Spleen (tissue), 11 donors: ENCODE results near the gene SHISAL2A. TPM values are rescaled to one million over a fixed set of nuclear protein-coding genes. Genes with fewer than 3 reads are reported as not detected.

Source experiments
- DNase-seq: peaks from one replicate; pipeline ENCODE4 v3.0.0-alpha.2; 2020
- H3K27ac ChIP-seq, 8 donors: fragments of 200-600 bp; sonication (generic) in 7 of 8; 1 replicate in 4 of 8; 2 replicates in 4 of 8; pipeline versions ENCODE4 v1.5.0 to v1.8.0; 2016 to 2021; ENCODE audit warnings: inconsistent platforms in 4 of 8, mild to moderate bottlenecking in 4 of 8, moderate library complexity in 1 of 8
- H3K27me3 ChIP-seq, 7 donors: fragments of 200-600 bp; sonication (generic) in 6 of 7; replicated peaks in 1 of 7; 1 replicate in 4 of 7; 2 replicates in 3 of 7; pipeline versions ENCODE4 v1.5.0 to v1.8.0; 2016 to 2021; ENCODE audit warnings: inconsistent platforms in 3 of 7, mild to moderate bottlenecking in 1 of 7
- H3K36me3 ChIP-seq, 6 donors: fragments of 200-600 bp; sonication (generic) in 5 of 6; 1 replicate in 4 of 6; 2 replicates in 2 of 6; pipeline versions ENCODE4 v1.5.0 to v1.8.0; 2016 to 2021; ENCODE audit warnings: inconsistent platforms in 2 of 6
- H3K4me1 ChIP-seq, 6 donors: fragments of 200-600 bp; sonication (generic) in 5 of 6; 1 replicate in 3 of 6; 2 replicates in 3 of 6; pipeline versions ENCODE4 v1.5.0 to v1.8.0; 2016 to 2021; ENCODE audit warnings: inconsistent platforms in 3 of 6
- H3K4me3 ChIP-seq, 8 donors: fragments of 200-600 bp; sonication (generic) in 7 of 8; 1 replicate in 4 of 8; 2 replicates in 4 of 8; pipeline versions ENCODE4 v1.5.0 to v1.8.0; 2016 to 2021; ENCODE audit warnings: inconsistent platforms in 4 of 8, mild to moderate bottlenecking in 4 of 8, moderate library complexity in 2 of 8
- H3K9me3 ChIP-seq, 8 donors: fragments of 200-600 bp; sonication (generic) in 7 of 8; 1 replicate in 4 of 8; 2 replicates in 4 of 8; pipeline versions ENCODE4 v1.5.0 to v1.8.0; 2016 to 2021; ENCODE audit warnings: inconsistent platforms in 4 of 8
- CTCF ChIP-seq, 11 experiments: fragments of 200-600 bp in 7 of 11; fragments of 450-650 bp in 4 of 11; sonication (generic) in 4 of 11; IDR thresholded peaks in 8 of 11; conservative IDR thresholded peaks in 3 of 11; 1 replicate in 7 of 11; 2 replicates in 4 of 11; pipeline versions ENCODE4 v1.4.0 to v1.8.0; 2016 to 2021; ENCODE audit warnings: antibody characterized with exemption in 11 of 11, inconsistent platforms in 4 of 11, mild to moderate bottlenecking in 1 of 11
- POLR2A ChIP-seq, 3 donors: fragments of 450-650 bp; IDR thresholded peaks; one replicate each; pipeline ENCODE4 v1.5.1; 2017; ENCODE audit warnings: antibody characterized with exemption in 3 of 3, mild to moderate bottlenecking in 1 of 3
- POLR2AphosphoS5 ChIP-seq, 3 donors: sonication (generic); formaldehyde crosslinking; IDR thresholded peaks; one replicate each; pipeline ENCODE4 v1.5.1; 2017; ENCODE audit warnings: antibody characterized with exemption in 3 of 3
- WGBS, 5 donors: extraction: QIAGEN DNeasy Blood & Tissue Kit in 3 of 5; methylation state at CpG; one replicate each; pipeline versions ENCODE4 v1.1.5 to v1.1.7; 2013 to 2018; 5-methylcytosine and 5-hydroxymethylcytosine counted together
- intact Hi-C: fragments of 100-400 bp; cut with DNase I; formaldehyde crosslinking; loops from one replicate; pipeline ENCODE4 v1.15.0; 2023; ENCODE audit warnings: low total_unique reads
- polyA plus RNA-seq, 3 donors: library from polyadenylated mRNA; stranded (reverse); fragments of 200-250 nt; gene quantifications; one replicate each; pipeline ENCODE4 v1.2.1, GENCODE V29; 2013
- total RNA-seq, 7 donors: library from RNA; depleted of rRNA in 3 of 7; stranded (reverse); fragments of >200 nt in 3 of 7; fragmentation: NEBNext Ultra II Directional in 4 of 7; extraction: Animal tissue kit (Norgen Biotek cat#: 25700) in 4 of 7; gene quantifications; one replicate each; pipeline versions ENCODE4 v1.1.0 to v1.2.1, GENCODE V29; 2016 to 2021
- donor health status: healthy with polysubstance abuse.
- donor health status: DM: no; HTN: no; CAD: no; lungs with moderate emphysema.
- donor health status: DM: no; HTN: no; CAD: no.
- donor health status: Bipolar disorder and iron deficiency.
- donor health status: healthy.
- donor health status: DM: no; HTN: no; CAD: no.
- donor health status: DM: yes; HTN: yes; CAD: no.

SHISAL2A gene
- total and polyA plus RNA-seq, 10 donors = 9.2 to 23.6 (median 16.1) TPM

GRCh38 chr1:52590266-52590665 is 42.7 kb upstream of the SHISAL2A start:
- 60 to 69% (median 66%) methylated on average over 6 of the region's 6 CpGs for WGBS, 5 donors
- DNase-seq = no peak
- no peak overlapping the region for H3K27ac ChIP-seq
- no peaks in the 10 kb centered on the region for H3K36me3 ChIP-seq
- peaks cover 0 to 46% (median 9%) of the 10 kb centered on the region in 6 donors for H3K4me1 ChIP-seq
- H3K27me3 ChIP-seq = no peaks in the 10 kb centered on the region
- intact Hi-C loops = no loop called here
- H3K4me3 ChIP-seq = no peak overlapping the region
- TF ChIP-seq CTCF (IDR thresholded peaks at IDR 0.05 in 8 of 11, conservative IDR thresholded peaks at IDR 0.05 in 3 of 11) = no peak
- TF ChIP-seq POLR2AphosphoS5 (IDR thresholded peaks at IDR 0.05) = no peak
- no peak for TF ChIP-seq POLR2A (IDR thresholded peaks at IDR 0.05)
- H3K9me3 ChIP-seq = no peaks in the 10 kb centered on the region

- Histone ChIP-seq H3K27ac (peak overlapping the region in 1 of 8 donors; percentile 28), H3K4me1 (peaks cover 0 to 44% (median 11%) of the 10 kb centered on the region in 6 donors), H3K9me3 (no peaks in the 10 kb centered on the region), H3K27me3 (no peaks in the 10 kb centered on the region), H3K4me3 (no peak overlapping the region), H3K36me3 (no peaks in the 10 kb centered on the region)
- WGBS, 5 donors = 68 to 82% (median 73%) methylated on average over 5 of the region's 5 CpGs
- no peak for TF ChIP-seq CTCF (IDR thresholded peaks at IDR 0.05 in 8 of 11, conservative IDR thresholded peaks at IDR 0.05 in 3 of 11)
- no peak for TF ChIP-seq POLR2AphosphoS5 (IDR thresholded peaks at IDR 0.05)
- no peak for TF ChIP-seq POLR2A (IDR thresholded peaks at IDR 0.05)
- no peak for DNase-seq
- intact Hi-C loops = no loop called here
Measured at GRCh38 chr1:52592637-52593323, 40.2 kb upstream of the SHISAL2A start.

GRCh38 chr1:52593495-52593894 is 39.5 kb upstream of the SHISAL2A start:
- no peaks in the 10 kb centered on the region for H3K36me3 ChIP-seq
- H3K4me1 ChIP-seq = peaks cover 0 to 36% (median 10%) of the 10 kb centered on the region in 6 donors
- no peaks in the 10 kb centered on the region for H3K27me3 ChIP-seq
- TF ChIP-seq POLR2A (IDR thresholded peaks at IDR 0.05) = no peak
- TF ChIP-seq POLR2AphosphoS5 (IDR thresholded peaks at IDR 0.05) = no peak
- TF ChIP-seq CTCF (IDR thresholded peaks at IDR 0.05 in 8 of 11, conservative IDR thresholded peaks at IDR 0.05 in 3 of 11) = no peak
- no peak overlapping the region for H3K4me3 ChIP-seq
- no peak for DNase-seq
- WGBS, 5 donors = 85 to 100% (median 91%) methylated on average over 1 of the region's 1 CpG
- intact Hi-C loops = no loop called here
- peak overlapping the region in 1 of 8 donors; percentile 28 for H3K27ac ChIP-seq
- no peaks in the 10 kb centered on the region for H3K9me3 ChIP-seq

DNA sequence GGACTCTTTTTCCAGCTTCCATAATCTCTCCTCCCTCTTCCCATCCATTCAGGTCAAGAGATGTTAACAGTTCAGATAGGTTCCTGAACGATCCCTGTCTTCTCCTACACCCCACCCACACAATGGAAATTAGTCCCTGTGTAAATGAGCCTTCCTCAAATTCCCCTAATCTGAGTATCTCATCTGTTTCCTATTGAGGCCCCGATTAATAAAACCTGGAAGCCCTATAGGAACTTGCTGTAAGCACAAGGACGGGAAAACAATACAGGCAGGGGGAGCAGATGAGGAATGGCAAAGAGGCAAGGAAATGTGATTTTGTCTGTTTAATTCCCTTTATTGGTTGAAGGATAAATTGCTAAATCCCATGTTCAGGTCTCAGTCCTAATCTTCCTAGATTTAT is 37.9 kb upstream of the SHISAL2A start:
- TF ChIP-seq CTCF (IDR thresholded peaks at IDR 0.05 in 8 of 11, conservative IDR thresholded peaks at IDR 0.05 in 3 of 11) (no peak), POLR2AphosphoS5 (IDR thresholded peaks at IDR 0.05) (peak in 1 of 3 donors; percentile 28), POLR2A (IDR thresholded peaks at IDR 0.05) (no peak)
- WGBS, 5 donors = 27 to 39% (median 37%) methylated on average over 3 of the region's 3 CpGs
- Histone ChIP-seq H3K4me3 (no peak overlapping the region), H3K4me1 (peaks cover 0 to 31% (median 9%) of the 10 kb centered on the region in 6 donors), H3K36me3 (no peaks in the 10 kb centered on the region), H3K27ac (no peak overlapping the region), H3K27me3 (no peaks in the 10 kb centered on the region), H3K9me3 (no peaks in the 10 kb centered on the region)
- DNase-seq = no peak
- intact Hi-C loops = no loop called here
